HG02588 (cell line): Measurements from ENCODE around the gene FLYWCH2.
"Not testable (repeated sequence)": the region's sequence is repeated elsewhere in the genome, so short reads cannot be mapped to it uniquely, and the experiment has no call there.

ENCODE experiments used
- ATAC-seq: cut with Tn5 transposase; IDR thresholded peaks from one replicate; pipeline ENCODE4 v1.9.1; 2021; ENCODE audit warnings: mild to moderate bottlenecking, moderate library complexity; ENCODE audit not compliant: unreplicated experiment

FLYWCH2 gene

GRCh38 chr16:2912330-2913199 lies 29.6 kb downstream of the FLYWCH2 start:
- peak; percentile 21 for ATAC-seq

- ATAC-seq = no peak
Observed at GRCh38 chr16:2913603-2914002, 30.6 kb downstream of the FLYWCH2 start.

GRCh38 chr16:2914233-2914632 lies 31.2 kb downstream of the FLYWCH2 start:
- no peak for ATAC-seq

GRCh38 chr16:2915196-2915929 lies 32.3 kb downstream of the FLYWCH2 start:
- ATAC-seq = no peak

GRCh38 chr16:2919511-2920255 lies 36.7 kb downstream of the FLYWCH2 start:
- ATAC-seq = no peak

GRCh38 chr16:2923481-2923880 lies 40.5 kb downstream of the FLYWCH2 start:
- no peak for ATAC-seq

- ATAC-seq = no peak
Observed at GRCh38 chr16:2924901-2925755, 42.1 kb downstream of the FLYWCH2 start.

GRCh38 chr16:2925951-2926649 lies 43.1 kb downstream of the FLYWCH2 start:
- no peak for ATAC-seq

GRCh38 chr16:2926650-2926999 lies 43.6 kb downstream of the FLYWCH2 start:
- ATAC-seq = no peak

- ATAC-seq = no peak
Observed at GRCh38 chr16:2927010-2927646, 44.1 kb downstream of the FLYWCH2 start.

- ATAC-seq = not testable (repeated sequence)
Observed at GRCh38 chr16:2928151-2928550, 45.1 kb downstream of the FLYWCH2 start.

GRCh38 chr16:2928796-2929195 lies 45.8 kb downstream of the FLYWCH2 start:
- ATAC-seq = no peak

GRCh38 chr16:2929693-2930092 lies 46.7 kb downstream of the FLYWCH2 start:
- no peak for ATAC-seq

- ATAC-seq = no peak
Observed at GRCh38 chr16:2930236-2930635, 47.2 kb downstream of the FLYWCH2 start.

GRCh38 chr16:2931231-2931914 lies 48.4 kb downstream of the FLYWCH2 start:
- not testable (repeated sequence) for ATAC-seq

- no peak for ATAC-seq
Observed at GRCh38 chr16:2933136-2933535, 50.1 kb downstream of the FLYWCH2 start.

GRCh38 chr16:2933701-2934100 lies 50.7 kb downstream of the FLYWCH2 start:
- ATAC-seq = no peak

- ATAC-seq = no peak
Observed at GRCh38 chr16:2934450-2934849, 51.4 kb downstream of the FLYWCH2 start.
